ENCODE results near the gene SPIRE1. TPM values are rescaled to one million over a fixed set of nuclear protein-coding genes. Genes with fewer than 3 reads are reported as not detected.

Gene SPIRE1
- total RNA-seq, 2 donors from 2014 or later: 31.5 to 46.4 TPM

GRCh38 chr18:12476955-12477354 is 181.0 kb downstream of the SPIRE1 start:
- no peak for ATAC-seq
- no peak for DNase-seq
- intact Hi-C loops (cut with DNase I): no loop called here

DNA sequence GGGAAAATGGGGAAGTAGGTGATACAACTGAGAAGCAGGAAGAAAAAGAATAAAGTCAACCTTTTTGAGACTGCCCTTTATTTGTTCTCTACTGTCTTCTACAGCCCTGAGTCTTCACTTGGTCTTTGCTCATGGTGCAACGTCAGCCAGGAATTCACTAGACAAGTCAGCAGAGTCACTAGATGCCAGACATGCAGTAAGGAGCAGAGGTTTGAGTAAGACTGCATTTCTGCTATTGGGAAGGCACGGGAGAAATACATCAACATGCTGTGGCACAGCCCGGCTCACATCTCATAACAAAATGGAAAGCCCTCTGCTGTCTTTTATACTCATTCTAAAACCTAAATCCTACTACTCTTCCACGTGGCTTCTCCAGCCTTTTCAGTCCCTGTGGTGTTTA is 183.0 kb downstream of the SPIRE1 start:
- DNase-seq (no peak), ATAC-seq (no peak)
- intact Hi-C loops (cut with DNase I): no loop called here

- intact Hi-C loops (cut with DNase I): no loop called here
- no peak for ATAC-seq
- DNase-seq: no peak
Observed at GRCh38 chr18:12474146-12474545, 183.8 kb downstream of the SPIRE1 start.

DNA sequence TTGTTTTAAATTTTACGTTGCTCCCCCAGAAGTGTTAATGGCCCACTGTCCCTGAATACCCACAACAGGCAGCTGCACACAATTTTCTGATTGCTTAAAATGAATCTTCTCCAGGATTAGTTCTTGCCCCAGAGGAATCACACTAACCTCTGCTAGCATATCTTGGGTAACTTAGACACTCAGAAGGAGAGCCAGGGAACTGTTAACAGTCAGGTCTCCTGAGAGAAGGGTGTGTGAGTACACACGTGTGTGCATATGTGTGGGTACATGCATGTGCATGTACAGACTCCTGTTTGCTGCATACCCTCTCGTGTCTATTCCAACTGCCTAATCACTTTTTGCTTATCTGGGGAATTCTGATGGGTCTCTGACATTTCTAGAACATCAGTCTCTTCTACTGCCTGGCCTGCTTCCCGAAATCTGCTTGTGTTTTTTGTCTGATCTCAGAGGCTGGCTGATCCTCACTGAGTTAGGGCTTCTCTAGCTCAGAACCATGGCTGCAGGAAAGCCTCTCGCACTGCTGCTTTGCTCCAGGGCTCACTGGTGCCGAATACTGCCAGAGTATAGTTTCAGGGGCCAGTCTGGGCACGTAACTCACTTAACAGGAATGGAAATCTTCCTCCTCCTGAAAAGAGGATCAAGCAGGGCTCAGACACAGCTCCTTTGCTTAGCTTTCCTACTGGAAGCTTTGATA is 187.4 kb downstream of the SPIRE1 start:
- intact Hi-C loops (cut with DNase I): no loop called here
- ATAC-seq (peak; percentile 73 to 76), DNase-seq (no peak)

DNA sequence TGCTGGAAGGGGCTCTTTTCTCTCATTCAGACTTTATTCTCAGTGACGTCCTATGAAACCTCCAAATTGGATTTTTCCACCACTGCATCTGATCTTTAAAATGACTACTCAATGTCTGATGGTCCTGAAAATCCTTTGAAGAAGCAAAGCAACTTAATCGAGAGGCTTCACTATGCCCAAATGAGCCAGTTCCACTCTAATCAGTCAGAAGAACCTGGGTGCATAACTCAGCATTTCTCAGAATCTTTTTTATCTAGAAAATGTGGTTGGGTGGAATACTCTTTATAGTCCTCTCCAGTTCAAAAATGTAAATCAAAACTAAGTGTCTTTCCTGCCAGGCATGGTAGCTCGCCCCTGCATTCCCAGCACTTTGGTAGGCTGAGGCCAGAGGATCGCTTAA is 189.5 kb downstream of the SPIRE1 start:
- intact Hi-C loops (cut with DNase I): no loop called here
- no peak for DNase-seq
- ATAC-seq: no peak

- intact Hi-C loops (cut with DNase I): no loop called here
- no peak for DNase-seq
- ATAC-seq: no peak
Observed at GRCh38 chr18:12464731-12465130, 193.2 kb downstream of the SPIRE1 start.

DNA sequence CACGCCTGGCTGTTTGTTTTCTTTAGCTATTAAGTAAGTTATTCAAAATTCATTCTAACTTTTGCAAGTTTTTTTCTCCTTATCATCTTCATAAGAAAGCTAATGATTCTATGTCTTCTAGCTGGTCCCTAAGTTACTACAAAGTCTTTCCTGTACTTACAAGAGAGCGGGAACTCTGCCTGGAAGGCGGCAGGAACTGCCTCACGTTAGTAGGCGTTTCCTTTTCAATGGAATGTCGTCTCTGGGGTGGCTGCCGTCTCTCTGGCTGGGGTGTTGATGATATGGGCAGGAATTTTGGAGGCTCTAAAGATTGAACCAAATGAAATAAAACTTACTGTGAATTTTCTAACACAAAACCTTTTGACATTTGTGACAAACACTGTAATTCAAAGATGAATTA is 194.7 kb downstream of the SPIRE1 start:
- no peak for ATAC-seq
- DNase-seq: peak; percentile 54
- intact Hi-C loops (cut with DNase I): no loop called here

GRCh38 chr18:12462242-12462641 is 195.7 kb downstream of the SPIRE1 start:
- DNase-seq (no peak), ATAC-seq (no peak)
- intact Hi-C loops (cut with DNase I): no loop called here

GRCh38 chr18:12461326-12461725 is 196.6 kb downstream of the SPIRE1 start:
- intact Hi-C loops (cut with DNase I): no loop called here
- DNase-seq (no peak), ATAC-seq (no peak)

- intact Hi-C loops (cut with DNase I): no loop called here
- ATAC-seq (peak; percentile 61 to 77), DNase-seq (peak; percentile 65)
Observed at GRCh38 chr18:12460874-12461273, 197.0 kb downstream of the SPIRE1 start.

DNA sequence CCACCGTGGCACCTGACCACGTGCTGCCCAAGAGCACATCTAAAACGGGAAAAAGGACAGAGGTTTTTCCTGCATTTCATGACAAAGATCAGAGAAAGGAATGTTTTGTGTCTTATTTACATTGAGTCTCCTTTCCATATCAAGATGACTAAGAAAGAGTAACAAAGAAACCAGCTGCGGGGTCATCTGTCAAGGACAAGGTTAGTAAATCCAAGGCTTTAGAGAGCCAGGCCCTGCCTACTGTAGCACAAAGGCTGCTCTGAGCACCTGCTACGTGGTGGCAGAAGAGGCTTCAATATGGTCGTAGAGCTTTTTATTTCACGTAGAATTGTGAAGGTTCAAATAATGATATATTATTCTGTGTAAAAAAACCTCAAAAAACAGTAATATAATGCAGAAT is 199.1 kb downstream of the SPIRE1 start:
- DNase-seq (no peak), ATAC-seq (no peak)
- intact Hi-C loops (cut with DNase I): no loop called here

DNA sequence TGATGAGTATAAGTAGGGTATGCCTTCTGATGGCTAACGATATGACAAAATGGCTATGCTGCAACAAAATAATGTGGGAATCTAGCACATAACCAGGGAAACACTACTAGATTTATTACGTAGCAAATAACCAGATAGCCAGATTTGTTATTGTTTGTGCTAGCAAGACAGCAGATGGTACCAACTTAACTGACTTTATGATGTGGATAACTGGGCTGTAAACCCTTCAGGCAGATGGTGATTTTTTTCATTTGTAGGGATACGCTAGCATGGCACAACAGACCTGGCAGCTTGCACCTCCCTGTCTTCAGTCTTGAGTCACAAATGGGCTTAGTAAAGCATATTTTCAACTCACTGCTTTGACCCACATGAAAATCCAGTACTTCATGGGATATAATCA is 201.5 kb downstream of the SPIRE1 start:
- intact Hi-C loops (cut with DNase I): no loop called here
- DNase-seq: no peak
- no peak for ATAC-seq

GRCh38 chr18:12455496-12455895 is 202.4 kb downstream of the SPIRE1 start:
- DNase-seq (peak; percentile 47), ATAC-seq (peak in 1 of 2 donors; percentile 27)
- intact Hi-C loops (cut with DNase I): no loop called here

- no peak for ATAC-seq
- DNase-seq: no peak
- intact Hi-C loops (cut with DNase I): no loop called here
Observed at GRCh38 chr18:12452784-12453183, 205.1 kb downstream of the SPIRE1 start.

- no peak for DNase-seq
- ATAC-seq: no peak
- intact Hi-C loops (cut with DNase I): no loop called here
Observed at GRCh38 chr18:12451428-12451827, 206.5 kb downstream of the SPIRE1 start.

GRCh38 chr18:12449051-12449785 is 208.7 kb downstream of the SPIRE1 start:
- DNase-seq: no peak
- intact Hi-C loops (cut with DNase I): no loop called here
- peak; percentile 47 to 70 for ATAC-seq

GRCh38 chr18:12445554-12445953 is 212.4 kb downstream of the SPIRE1 start:
- ATAC-seq (no peak), DNase-seq (no peak)
- intact Hi-C loops (cut with DNase I): no loop called here

- DNase-seq: no peak
- ATAC-seq: no peak
- intact Hi-C loops (cut with DNase I): no loop called here
Observed at GRCh38 chr18:12443551-12443950, 214.4 kb downstream of the SPIRE1 start.

GRCh38 chr18:12442946-12443345 is 215.0 kb downstream of the SPIRE1 start:
- intact Hi-C loops (cut with DNase I): no loop called here
- ATAC-seq: no peak

GRCh38 chr18:12441475-12442034 is 216.4 kb downstream of the SPIRE1 start:
- ATAC-seq (no peak), DNase-seq (no peak)
- intact Hi-C loops (cut with DNase I): no loop called here

More at GRCh38 chr18:12442946-12443345, 215.0 kb downstream of the SPIRE1 start:
- no peak for DNase-seq

GRCh38 chr18:12438257-12438656 is 219.7 kb downstream of the SPIRE1 start:
- intact Hi-C loops (cut with DNase I): no loop called here
- DNase-seq (no peak), ATAC-seq (no peak)
